Osteocyte (in vitro differentiated cells): ENCODE data around the gene TET2. TPM values are rescaled to one million over a fixed set of nuclear protein-coding genes. Genes with fewer than 3 reads are reported as not detected.

ENCODE experiments used
- DNase-seq: peaks from one replicate; pipeline ENCODE4 v3.0.0; 2021; ENCODE audit warnings: mixed read lengths; ENCODE audit not compliant: unreplicated experiment; ENCODE audit errors: extremely low spot score
- H3K27ac Mint-ChIP-seq: one replicate; pipeline ENCODE4 v1.8.0; 2021; ENCODE audit warnings: mild to moderate bottlenecking, mixed read lengths; ENCODE audit not compliant: unreplicated experiment
- H3K27me3 Mint-ChIP-seq: one replicate; pipeline ENCODE4 v1.8.0; 2021; ENCODE audit warnings: mixed read lengths; ENCODE audit not compliant: unreplicated experiment
- H3K36me3 Mint-ChIP-seq: one replicate; pipeline ENCODE4 v1.8.0; 2021; ENCODE audit warnings: mixed read lengths; ENCODE audit not compliant: unreplicated experiment
- H3K4me1 Mint-ChIP-seq: one replicate; pipeline ENCODE4 v1.8.0; 2021; ENCODE audit warnings: mixed read lengths; ENCODE audit not compliant: unreplicated experiment
- H3K4me3 Mint-ChIP-seq: one replicate; pipeline ENCODE4 v1.8.0; 2021; ENCODE audit warnings: mild to moderate bottlenecking, moderate library complexity, mixed read lengths; ENCODE audit not compliant: unreplicated experiment
- H3K9me3 Mint-ChIP-seq: one replicate; pipeline ENCODE4 v1.8.0; 2021; ENCODE audit warnings: mixed read lengths; ENCODE audit not compliant: unreplicated experiment
- total RNA-seq: library from RNA; stranded (reverse); gene quantifications from 2 replicates; pipeline ENCODE4 v1.2.1, GENCODE V29; 2021
- TF ChIP-seq, protein P1 (sequence below): fragments of 200-600 bp; sonication (generic); IDR thresholded peaks from 2 replicates; pipeline ENCODE4 v1.5.0; 2021; ENCODE audit warnings: antibody characterized with exemption, mild to moderate bottlenecking, moderate library complexity

The TET2 gene
- total RNA-seq, 1 donor from 2014 or later = 23.7 TPM

DNA sequence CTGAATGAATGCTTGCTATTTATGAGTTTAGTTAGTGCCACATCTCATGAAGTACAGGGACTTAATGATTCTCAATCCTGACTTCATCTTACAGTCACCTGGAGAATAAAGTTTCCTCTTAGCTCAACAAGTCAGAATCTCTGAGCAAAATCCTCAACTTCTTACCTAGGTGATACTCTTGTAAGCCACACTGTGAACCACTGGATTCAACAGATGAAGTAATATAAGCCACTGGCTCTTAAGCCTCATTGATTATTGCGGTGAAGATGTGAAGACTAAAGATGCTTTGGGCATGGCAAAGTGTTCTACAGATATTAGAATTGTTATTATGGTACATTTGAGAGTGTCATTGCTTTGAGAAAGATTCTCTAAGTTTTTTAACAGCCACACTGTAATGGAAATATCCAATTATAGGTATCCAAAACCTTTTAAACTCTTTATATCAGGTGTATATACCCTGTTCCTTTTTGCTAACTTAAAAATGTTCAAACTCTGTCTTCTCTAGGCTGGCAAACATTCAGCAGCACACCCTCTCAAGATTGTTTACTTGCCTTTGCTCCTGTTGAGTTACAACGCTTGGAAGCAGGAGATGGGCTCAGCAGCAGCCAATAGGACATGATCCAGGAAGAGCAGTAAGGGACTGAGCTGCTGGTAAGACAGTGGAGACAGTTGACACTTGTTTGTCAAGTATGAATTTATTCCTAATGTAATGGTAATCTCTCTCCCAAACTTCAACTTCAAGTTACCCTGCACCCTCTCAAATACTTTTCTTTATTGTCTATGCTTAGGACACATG, 43.4 kb downstream of the TET2 start:
- H3K36me3 Mint-ChIP-seq = peaks cover 4% of the 10 kb centered on the region
- no peak overlapping the region for H3K4me3 Mint-ChIP-seq
- DNase-seq = no peak
- H3K4me1 Mint-ChIP-seq = peaks cover 49% of the 10 kb centered on the region
- no peaks in the 10 kb centered on the region for H3K27me3 Mint-ChIP-seq
- no peaks in the 10 kb centered on the region for H3K9me3 Mint-ChIP-seq
- no peak overlapping the region for H3K27ac Mint-ChIP-seq
- TF ChIP-seq, protein P1, sequence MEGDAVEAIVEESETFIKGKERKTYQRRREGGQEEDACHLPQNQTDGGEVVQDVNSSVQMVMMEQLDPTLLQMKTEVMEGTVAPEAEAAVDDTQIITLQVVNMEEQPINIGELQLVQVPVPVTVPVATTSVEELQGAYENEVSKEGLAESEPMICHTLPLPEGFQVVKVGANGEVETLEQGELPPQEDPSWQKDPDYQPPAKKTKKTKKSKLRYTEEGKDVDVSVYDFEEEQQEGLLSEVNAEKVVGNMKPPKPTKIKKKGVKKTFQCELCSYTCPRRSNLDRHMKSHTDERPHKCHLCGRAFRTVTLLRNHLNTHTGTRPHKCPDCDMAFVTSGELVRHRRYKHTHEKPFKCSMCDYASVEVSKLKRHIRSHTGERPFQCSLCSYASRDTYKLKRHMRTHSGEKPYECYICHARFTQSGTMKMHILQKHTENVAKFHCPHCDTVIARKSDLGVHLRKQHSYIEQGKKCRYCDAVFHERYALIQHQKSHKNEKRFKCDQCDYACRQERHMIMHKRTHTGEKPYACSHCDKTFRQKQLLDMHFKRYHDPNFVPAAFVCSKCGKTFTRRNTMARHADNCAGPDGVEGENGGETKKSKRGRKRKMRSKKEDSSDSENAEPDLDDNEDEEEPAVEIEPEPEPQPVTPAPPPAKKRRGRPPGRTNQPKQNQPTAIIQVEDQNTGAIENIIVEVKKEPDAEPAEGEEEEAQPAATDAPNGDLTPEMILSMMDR = no peak

DNA sequence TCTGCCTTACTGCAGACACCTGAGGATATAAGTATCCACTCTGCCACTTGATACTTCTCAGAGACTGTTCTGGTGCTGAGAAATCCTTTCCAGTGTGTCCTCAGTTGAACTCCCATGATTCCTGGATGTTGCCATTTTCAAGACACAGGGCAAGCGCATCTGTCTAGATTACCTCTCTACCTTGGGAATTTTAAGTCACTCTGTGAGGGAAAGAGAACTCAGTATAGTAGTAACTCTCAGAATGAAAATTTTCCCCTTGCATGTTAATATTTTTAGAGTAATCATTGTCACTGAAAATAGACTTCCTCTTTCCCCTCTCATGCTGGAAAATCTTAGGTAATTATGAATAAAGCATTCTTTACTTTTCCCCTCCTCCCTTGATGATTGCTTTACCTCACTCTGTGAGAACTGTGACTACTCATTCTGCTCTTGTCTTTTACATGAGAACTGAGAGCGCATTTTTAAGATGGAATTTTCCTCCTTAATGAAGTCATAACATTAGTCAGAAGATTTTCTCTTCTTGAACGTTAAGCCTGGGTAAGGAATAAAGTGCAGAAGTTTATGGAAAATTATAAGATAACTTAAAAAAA, 45.0 kb downstream of the TET2 start:
- no peak overlapping the region for H3K4me3 Mint-ChIP-seq
- H3K36me3 Mint-ChIP-seq = peaks cover 13% of the 10 kb centered on the region
- peak overlapping the region; percentile 58 for H3K27ac Mint-ChIP-seq
- TF ChIP-seq, protein P1 = no peak
- H3K4me1 Mint-ChIP-seq = peaks cover 57% of the 10 kb centered on the region
- DNase-seq = no peak
- no peaks in the 10 kb centered on the region for H3K27me3 Mint-ChIP-seq
- H3K9me3 Mint-ChIP-seq = no peaks in the 10 kb centered on the region

DNA sequence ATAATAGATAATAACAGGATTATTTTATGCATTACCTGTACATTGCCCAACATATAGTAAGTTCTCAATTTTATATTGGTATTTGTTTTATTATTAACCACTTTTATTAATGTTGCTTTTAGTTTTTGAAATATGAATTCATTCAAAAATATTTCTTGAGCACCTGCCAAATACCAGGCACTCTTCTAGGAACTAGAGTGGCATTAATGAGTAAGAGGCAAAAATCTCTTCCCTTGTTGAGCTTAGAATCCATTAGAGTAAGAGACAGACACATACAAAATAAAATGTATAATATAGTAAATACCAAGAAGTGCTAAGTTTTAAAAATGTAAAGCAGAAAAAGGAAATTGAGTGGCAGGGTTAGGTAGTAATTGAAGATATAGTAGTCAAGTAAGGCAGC, 45.8 kb downstream of the TET2 start:
- Mint-ChIP-seq H3K27ac (no peak overlapping the region), H3K9me3 (no peaks in the 10 kb centered on the region), H3K4me3 (no peak overlapping the region), H3K27me3 (no peaks in the 10 kb centered on the region), H3K36me3 (peaks cover 13% of the 10 kb centered on the region), H3K4me1 (peaks cover 65% of the 10 kb centered on the region)
- no peak for DNase-seq
- TF ChIP-seq, protein P1 = no peak

- no peaks in the 10 kb centered on the region for H3K9me3 Mint-ChIP-seq
- peaks cover 13% of the 10 kb centered on the region for H3K36me3 Mint-ChIP-seq
- H3K4me1 Mint-ChIP-seq = peaks cover 66% of the 10 kb centered on the region
- TF ChIP-seq, protein P1 = no peak
- DNase-seq = no peak
- no peak overlapping the region for H3K4me3 Mint-ChIP-seq
- H3K27ac Mint-ChIP-seq = no peak overlapping the region
- no peaks in the 10 kb centered on the region for H3K27me3 Mint-ChIP-seq
These were observed 46.2 kb downstream of the TET2 start for GRCh38 chr4:105192910-105193309.

- Mint-ChIP-seq H3K27me3 (no peaks in the 10 kb centered on the region), H3K9me3 (no peaks in the 10 kb centered on the region), H3K4me1 (peaks cover 67% of the 10 kb centered on the region), H3K4me3 (no peak overlapping the region), H3K36me3 (peaks cover 13% of the 10 kb centered on the region), H3K27ac (no peak overlapping the region)
- TF ChIP-seq, protein P1 = no peak
- DNase-seq = no peak
These were observed 46.9 kb downstream of the TET2 start for GRCh38 chr4:105193536-105193935.
